SK-N-SH treated with all-trans-retinoic acid at 6 μM for 48 hours (cell line): ENCODE results near the gene TBC1D12.

Experiments
- ATAC-seq: fragments of 200-7000 bp; cut with Tn5 transposase; 3 replicates; pipeline ENCODE4 v1.9.1; 2020; ENCODE audit warnings: mild to moderate bottlenecking, moderate library complexity
- ARNTL ChIP-seq: fragments of 450-650 bp; formaldehyde crosslinking; IDR thresholded peaks from 2 replicates; pipeline ENCODE4 v1.5.0; 2020; ENCODE audit warnings: low read depth, mild to moderate bottlenecking, moderate library complexity, borderline replicate concordance
- BACH2 ChIP-seq: fragments of 250-450 bp; sonication (Bioruptor Pico); IDR thresholded peaks from 2 replicates; pipeline ENCODE4 v1.9.0; 2021; ENCODE audit warnings: mild to moderate bottlenecking, borderline replicate concordance
- ESRRG ChIP-seq: fragments of 250-450 bp; sonication (Bioruptor Pico); IDR thresholded peaks from 2 replicates; pipeline ENCODE4 v1.6.1; 2021; ENCODE audit warnings: mild to moderate bottlenecking
- GLIS3 ChIP-seq: fragments of 250-450 bp; sonication (Bioruptor Pico); IDR thresholded peaks from 2 replicates; pipeline ENCODE4 v1.5.0; 2020; ENCODE audit warnings: mild to moderate bottlenecking, moderate library complexity
- ISL1 ChIP-seq: fragments of 250-450 bp; sonication (Bioruptor Pico); IDR thresholded peaks from 2 replicates; pipeline ENCODE4 v2.1.2; 2022; ENCODE audit warnings: mild to moderate bottlenecking, moderate library complexity
- OSR1 ChIP-seq: fragments of 250-450 bp; sonication (Bioruptor Pico); IDR thresholded peaks from 2 replicates; pipeline ENCODE4 v1.8.0; 2022; ENCODE audit warnings: moderate library complexity, mild to moderate bottlenecking, inconsistent platforms
- PPARA ChIP-seq: fragments of 250-450 bp; sonication (Bioruptor Pico); IDR thresholded peaks from 2 replicates; pipeline ENCODE4 v1.5.0; 2020; ENCODE audit warnings: mild to moderate bottlenecking, borderline replicate concordance
- RARB ChIP-seq: fragments of 250-450 bp; sonication (Bioruptor Pico); IDR thresholded peaks from 2 replicates; pipeline ENCODE4 v1.8.0; 2021; ENCODE audit warnings: mild to moderate bottlenecking, moderate library complexity
- SNAI2 ChIP-seq: fragments of 250-450 bp; sonication (Bioruptor Pico); IDR thresholded peaks from 2 replicates; pipeline ENCODE4 v1.5.0; 2020; ENCODE audit warnings: mild to moderate bottlenecking, moderate library complexity
- TCF4 ChIP-seq: fragments of 250-450 bp; sonication (Bioruptor Pico); IDR thresholded peaks from 2 replicates; pipeline ENCODE4 v1.8.0; 2021; ENCODE audit warnings: mild to moderate bottlenecking, moderate library complexity, borderline replicate concordance
- TOX ChIP-seq: fragments of 250-450 bp; sonication (Bioruptor Pico); IDR thresholded peaks from 2 replicates; pipeline ENCODE4 v1.8.0; 2021; ENCODE audit warnings: mild to moderate bottlenecking, moderate library complexity, borderline replicate concordance
- ZFP3 ChIP-seq: fragments of 250-450 bp; sonication (Bioruptor Pico); IDR thresholded peaks from 2 replicates; pipeline ENCODE4 v1.5.0; 2020; ENCODE audit warnings: mild to moderate bottlenecking, moderate library complexity
- ZFP30 ChIP-seq: fragments of 450-650 bp; formaldehyde crosslinking; IDR thresholded peaks from 2 replicates; pipeline ENCODE4 v1.5.0; 2022; ENCODE audit warnings: mild to moderate bottlenecking, moderate library complexity
- ZNF565 ChIP-seq: fragments of 450-650 bp; formaldehyde crosslinking; conservative IDR thresholded peaks from 2 replicates; pipeline ENCODE4 v1.5.0; 2020; ENCODE audit warnings: low read depth, mild to moderate bottlenecking, moderate library complexity
- ZNF70 ChIP-seq: fragments of 450-650 bp; formaldehyde crosslinking; IDR thresholded peaks from 2 replicates; pipeline ENCODE4 v1.5.0; 2020; ENCODE audit warnings: mild to moderate bottlenecking, moderate library complexity
- TF ChIP-seq, protein P1 (sequence below): fragments of 250-450 bp; sonication (Bioruptor Pico); IDR thresholded peaks from 2 replicates; pipeline ENCODE4 v1.5.0; 2020; ENCODE audit warnings: mild to moderate bottlenecking, moderate library complexity
- TF ChIP-seq, protein P2 (sequence below): fragments of 250-450 bp; sonication (Bioruptor Pico); IDR thresholded peaks from 2 replicates; pipeline ENCODE4 v1.5.1; 2021; ENCODE audit warnings: mild to moderate bottlenecking, moderate library complexity
- TF ChIP-seq, protein P3 (sequence below): fragments of 250-450 bp; sonication (Bioruptor Pico); IDR thresholded peaks from 2 replicates; pipeline ENCODE4 v1.8.0; 2021; ENCODE audit warnings: low read depth, mild to moderate bottlenecking, moderate library complexity, borderline replicate concordance
- TF ChIP-seq, protein P4 (sequence below): fragments of 250-450 bp; sonication (Bioruptor Pico); IDR thresholded peaks from 2 replicates; pipeline ENCODE4 v1.5.1; 2020; ENCODE audit warnings: low read depth, mild to moderate bottlenecking, moderate library complexity
- TF ChIP-seq, protein P5 (sequence below): fragments of 250-450 bp; sonication (Bioruptor Pico); IDR thresholded peaks from 2 replicates; pipeline ENCODE4 v1.8.0; 2020; ENCODE audit warnings: mild to moderate bottlenecking, moderate library complexity, borderline replicate concordance

Gene TBC1D12

DNA sequence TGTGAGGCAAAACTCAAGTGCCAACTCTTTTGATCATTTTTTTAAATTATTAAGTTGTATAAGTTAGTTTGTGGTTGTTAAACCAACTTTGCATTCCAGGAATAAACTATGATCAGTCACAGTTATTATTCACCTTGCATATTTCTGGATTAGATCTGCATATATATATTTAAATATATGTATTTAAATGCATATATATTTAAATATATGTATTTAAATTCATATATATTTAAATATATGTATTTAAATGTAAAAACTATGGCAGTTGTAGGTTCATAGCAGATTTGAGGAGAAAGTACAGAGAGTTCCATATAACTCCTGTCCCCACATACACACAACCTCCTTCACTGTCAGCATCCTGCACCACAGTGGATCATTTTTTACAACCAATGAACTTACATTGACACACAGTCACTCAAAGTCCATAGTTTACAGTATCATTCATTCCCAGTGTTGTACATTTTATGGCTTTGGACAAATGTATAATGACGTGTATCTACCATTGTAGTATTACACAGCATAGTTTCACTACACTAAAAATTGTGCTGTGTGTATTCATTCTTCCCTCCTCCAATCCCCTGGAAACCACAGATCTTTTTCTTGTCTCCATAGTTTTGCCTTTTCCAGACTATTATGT, 49.7 kb downstream of the TBC1D12 start (continued):
- TF ChIP-seq, protein P1, sequence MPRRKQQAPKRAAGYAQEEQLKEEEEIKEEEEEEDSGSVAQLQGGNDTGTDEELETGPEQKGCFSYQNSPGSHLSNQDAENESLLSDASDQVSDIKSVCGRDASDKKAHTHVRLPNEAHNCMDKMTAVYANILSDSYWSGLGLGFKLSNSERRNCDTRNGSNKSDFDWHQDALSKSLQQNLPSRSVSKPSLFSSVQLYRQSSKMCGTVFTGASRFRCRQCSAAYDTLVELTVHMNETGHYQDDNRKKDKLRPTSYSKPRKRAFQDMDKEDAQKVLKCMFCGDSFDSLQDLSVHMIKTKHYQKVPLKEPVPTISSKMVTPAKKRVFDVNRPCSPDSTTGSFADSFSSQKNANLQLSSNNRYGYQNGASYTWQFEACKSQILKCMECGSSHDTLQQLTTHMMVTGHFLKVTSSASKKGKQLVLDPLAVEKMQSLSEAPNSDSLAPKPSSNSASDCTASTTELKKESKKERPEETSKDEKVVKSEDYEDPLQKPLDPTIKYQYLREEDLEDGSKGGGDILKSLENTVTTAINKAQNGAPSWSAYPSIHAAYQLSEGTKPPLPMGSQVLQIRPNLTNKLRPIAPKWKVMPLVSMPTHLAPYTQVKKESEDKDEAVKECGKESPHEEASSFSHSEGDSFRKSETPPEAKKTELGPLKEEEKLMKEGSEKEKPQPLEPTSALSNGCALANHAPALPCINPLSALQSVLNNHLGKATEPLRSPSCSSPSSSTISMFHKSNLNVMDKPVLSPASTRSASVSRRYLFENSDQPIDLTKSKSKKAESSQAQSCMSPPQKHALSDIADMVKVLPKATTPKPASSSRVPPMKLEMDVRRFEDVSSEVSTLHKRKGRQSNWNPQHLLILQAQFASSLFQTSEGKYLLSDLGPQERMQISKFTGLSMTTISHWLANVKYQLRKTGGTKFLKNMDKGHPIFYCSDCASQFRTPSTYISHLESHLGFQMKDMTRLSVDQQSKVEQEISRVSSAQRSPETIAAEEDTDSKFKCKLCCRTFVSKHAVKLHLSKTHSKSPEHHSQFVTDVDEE (CRISPR knock-in tag) = no peak
- TF ChIP-seq TCF4 (CRISPR knock-in tag) (no peak), ISL1 (CRISPR knock-in tag) (no peak)
- TF ChIP-seq, all 23 proteins: peak for 0

DNA sequence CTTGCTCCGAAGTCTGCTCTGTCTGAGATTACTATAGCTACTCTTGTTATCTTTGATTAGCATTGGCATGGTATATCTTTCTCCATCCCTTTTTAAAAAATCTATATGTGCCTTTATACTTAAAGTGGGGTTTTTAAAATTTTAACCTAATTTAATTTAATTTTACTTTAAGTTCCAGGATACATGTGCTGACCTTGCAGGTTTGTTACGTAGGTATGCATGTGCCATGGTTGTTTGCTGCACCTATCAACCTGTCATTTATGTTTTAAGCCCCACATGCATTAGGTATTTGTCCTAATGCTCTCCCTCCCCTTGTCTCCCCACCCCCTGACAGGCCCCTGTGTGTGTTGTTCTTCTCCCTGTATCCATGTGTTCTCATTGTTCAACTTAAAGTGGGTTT, 54.6 kb downstream of the TBC1D12 start:
- ATAC-seq = no peak
- TF ChIP-seq OSR1 (CRISPR knock-in tag) = no peak
- no peak for TF ChIP-seq TCF4 (CRISPR knock-in tag)
- TF ChIP-seq GLIS3 (CRISPR knock-in tag) = no peak
- TF ChIP-seq, protein P1 (CRISPR knock-in tag) = no peak
- TF ChIP-seq ISL1 (CRISPR knock-in tag) = no peak
- TF ChIP-seq, protein P2, sequence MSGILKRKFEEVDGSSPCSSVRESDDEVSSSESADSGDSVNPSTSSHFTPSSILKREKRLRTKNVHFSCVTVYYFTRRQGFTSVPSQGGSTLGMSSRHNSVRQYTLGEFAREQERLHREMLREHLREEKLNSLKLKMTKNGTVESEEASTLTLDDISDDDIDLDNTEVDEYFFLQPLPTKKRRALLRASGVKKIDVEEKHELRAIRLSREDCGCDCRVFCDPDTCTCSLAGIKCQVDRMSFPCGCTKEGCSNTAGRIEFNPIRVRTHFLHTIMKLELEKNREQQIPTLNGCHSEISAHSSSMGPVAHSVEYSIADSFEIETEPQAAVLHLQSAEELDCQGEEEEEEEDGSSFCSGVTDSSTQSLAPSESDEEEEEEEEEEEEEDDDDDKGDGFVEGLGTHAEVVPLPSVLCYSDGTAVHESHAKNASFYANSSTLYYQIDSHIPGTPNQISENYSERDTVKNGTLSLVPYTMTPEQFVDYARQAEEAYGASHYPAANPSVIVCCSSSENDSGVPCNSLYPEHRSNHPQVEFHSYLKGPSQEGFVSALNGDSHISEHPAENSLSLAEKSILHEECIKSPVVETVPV (CRISPR knock-in tag) = no peak
- no peak for TF ChIP-seq ARNTL
- TF ChIP-seq, protein P3, sequence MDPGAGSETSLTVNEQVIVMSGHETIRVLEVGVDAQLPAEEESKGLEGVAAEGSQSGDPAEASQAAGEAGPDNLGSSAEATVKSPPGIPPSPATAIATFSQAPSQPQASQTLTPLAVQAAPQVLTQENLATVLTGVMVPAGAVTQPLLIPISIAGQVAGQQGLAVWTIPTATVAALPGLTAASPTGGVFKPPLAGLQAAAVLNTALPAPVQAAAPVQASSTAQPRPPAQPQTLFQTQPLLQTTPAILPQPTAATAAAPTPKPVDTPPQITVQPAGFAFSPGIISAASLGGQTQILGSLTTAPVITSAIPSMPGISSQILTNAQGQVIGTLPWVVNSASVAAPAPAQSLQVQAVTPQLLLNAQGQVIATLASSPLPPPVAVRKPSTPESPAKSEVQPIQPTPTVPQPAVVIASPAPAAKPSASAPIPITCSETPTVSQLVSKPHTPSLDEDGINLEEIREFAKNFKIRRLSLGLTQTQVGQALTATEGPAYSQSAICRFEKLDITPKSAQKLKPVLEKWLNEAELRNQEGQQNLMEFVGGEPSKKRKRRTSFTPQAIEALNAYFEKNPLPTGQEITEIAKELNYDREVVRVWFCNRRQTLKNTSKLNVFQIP = no peak
- no peak for TF ChIP-seq ZNF565 (CRISPR knock-in tag)
- TF ChIP-seq ZFP30 (CRISPR knock-in tag) = no peak
- no peak for TF ChIP-seq ZFP3 (CRISPR knock-in tag)
- TF ChIP-seq SNAI2 = no peak
- TF ChIP-seq, protein P4, sequence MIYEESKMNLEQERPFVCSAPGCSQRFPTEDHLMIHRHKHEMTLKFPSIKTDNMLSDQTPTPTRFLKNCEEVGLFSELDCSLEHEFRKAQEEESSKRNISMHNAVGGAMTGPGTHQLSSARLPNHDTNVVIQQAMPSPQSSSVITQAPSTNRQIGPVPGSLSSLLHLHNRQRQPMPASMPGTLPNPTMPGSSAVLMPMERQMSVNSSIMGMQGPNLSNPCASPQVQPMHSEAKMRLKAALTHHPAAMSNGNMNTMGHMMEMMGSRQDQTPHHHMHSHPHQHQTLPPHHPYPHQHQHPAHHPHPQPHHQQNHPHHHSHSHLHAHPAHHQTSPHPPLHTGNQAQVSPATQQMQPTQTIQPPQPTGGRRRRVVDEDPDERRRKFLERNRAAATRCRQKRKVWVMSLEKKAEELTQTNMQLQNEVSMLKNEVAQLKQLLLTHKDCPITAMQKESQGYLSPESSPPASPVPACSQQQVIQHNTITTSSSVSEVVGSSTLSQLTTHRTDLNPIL (CRISPR knock-in tag) = no peak
- no peak for TF ChIP-seq ZNF70 (CRISPR knock-in tag)
- TF ChIP-seq ESRRG (CRISPR knock-in tag) = no peak
- TF ChIP-seq TOX = no peak
- no peak for TF ChIP-seq BACH2
- no peak for TF ChIP-seq RARB (CRISPR knock-in tag)
- TF ChIP-seq PPARA (CRISPR knock-in tag) = no peak
- TF ChIP-seq, protein P5, sequence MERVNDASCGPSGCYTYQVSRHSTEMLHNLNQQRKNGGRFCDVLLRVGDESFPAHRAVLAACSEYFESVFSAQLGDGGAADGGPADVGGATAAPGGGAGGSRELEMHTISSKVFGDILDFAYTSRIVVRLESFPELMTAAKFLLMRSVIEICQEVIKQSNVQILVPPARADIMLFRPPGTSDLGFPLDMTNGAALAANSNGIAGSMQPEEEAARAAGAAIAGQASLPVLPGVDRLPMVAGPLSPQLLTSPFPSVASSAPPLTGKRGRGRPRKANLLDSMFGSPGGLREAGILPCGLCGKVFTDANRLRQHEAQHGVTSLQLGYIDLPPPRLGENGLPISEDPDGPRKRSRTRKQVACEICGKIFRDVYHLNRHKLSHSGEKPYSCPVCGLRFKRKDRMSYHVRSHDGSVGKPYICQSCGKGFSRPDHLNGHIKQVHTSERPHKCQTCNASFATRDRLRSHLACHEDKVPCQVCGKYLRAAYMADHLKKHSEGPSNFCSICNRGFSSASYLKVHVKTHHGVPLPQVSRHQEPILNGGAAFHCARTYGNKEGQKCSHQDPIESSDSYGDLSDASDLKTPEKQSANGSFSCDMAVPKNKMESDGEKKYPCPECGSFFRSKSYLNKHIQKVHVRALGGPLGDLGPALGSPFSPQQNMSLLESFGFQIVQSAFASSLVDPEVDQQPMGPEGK (CRISPR knock-in tag) = no peak
- TF ChIP-seq, all 23 proteins: peak for 0
